RWPE2 (cell line): ENCODE results near the gene MINPP1.

Source experiments
- ATAC-seq: fragments of 200-7000 bp; cut with Tn5 transposase; 3 replicates; pipeline ENCODE4 v1.9.1; 2021; ENCODE audit warnings: low read depth
- DNase-seq: peaks from one replicate; pipeline ENCODE4 v3.0.0-alpha.2; 2020; ENCODE audit warnings: low spot score
- H3K27ac ChIP-seq: fragments of 450-650 bp; 2 replicates; pipeline ENCODE4 v1.5.1; 2017; ENCODE audit warnings: mild to moderate bottlenecking; ENCODE audit not compliant: poor library complexity, severe bottlenecking
- H3K27me3 ChIP-seq: fragments of 250-450 bp; sonication (Bioruptor Pico); 2 replicates; pipeline ENCODE4 v1.5.1; 2021; ENCODE audit warnings: mild to moderate bottlenecking, moderate library complexity; ENCODE audit not compliant: insufficient read depth, poor library complexity, severe bottlenecking
- H3K36me3 ChIP-seq: fragments of 250-450 bp; sonication (Bioruptor Pico); 2 replicates; pipeline ENCODE4 v1.5.1; 2020; ENCODE audit warnings: low read depth, mild to moderate bottlenecking, moderate library complexity
- H3K4me1 ChIP-seq: fragments of 250-450 bp; sonication (Bioruptor Pico); 2 replicates; pipeline ENCODE4 v1.5.1; 2021; ENCODE audit warnings: mild to moderate bottlenecking, moderate library complexity; ENCODE audit not compliant: insufficient read depth, poor library complexity, severe bottlenecking
- H3K4me3 ChIP-seq: fragments of 250-450 bp; sonication (Bioruptor Pico); 2 replicates; pipeline ENCODE4 v1.5.1; 2021; ENCODE audit warnings: mild to moderate bottlenecking, moderate library complexity; ENCODE audit not compliant: severe bottlenecking
- H3K9me3 ChIP-seq: fragments of 250-450 bp; sonication (Bioruptor Pico); 2 replicates; pipeline ENCODE4 v1.5.1; 2021; ENCODE audit warnings: mild to moderate bottlenecking, moderate library complexity; ENCODE audit not compliant: severe bottlenecking
- CTCF ChIP-seq: fragments of 450-650 bp; IDR thresholded peaks from one replicate; pipeline ENCODE4 v1.5.1; 2017; ENCODE audit warnings: mild to moderate bottlenecking, moderate library complexity; ENCODE audit not compliant: poor library complexity, severe bottlenecking

Gene MINPP1

GRCh38 chr10:87506956-87507355 is 2.3 kb downstream of the MINPP1 start:
- H3K4me3 ChIP-seq: no peak overlapping the region
- no peaks in the 10 kb centered on the region for H3K27me3 ChIP-seq
- DNase-seq (no peak), ATAC-seq (no peak)
- no peaks in the 10 kb centered on the region for H3K9me3 ChIP-seq
- H3K27ac ChIP-seq: no peak overlapping the region
- H3K36me3 ChIP-seq: peaks cover 36% of the 10 kb centered on the region
- TF ChIP-seq CTCF: no peak
- peaks cover 15% of the 10 kb centered on the region for H3K4me1 ChIP-seq

GRCh38 chr10:87507879-87508483 is 3.3 kb downstream of the MINPP1 start:
- DNase-seq (no peak), ATAC-seq (no peak)
- Histone ChIP-seq H3K36me3 (peaks cover 43% of the 10 kb centered on the region), H3K27ac (no peak overlapping the region), H3K4me1 (peaks cover 15% of the 10 kb centered on the region), H3K4me3 (no peak overlapping the region), H3K9me3 (no peaks in the 10 kb centered on the region), H3K27me3 (no peaks in the 10 kb centered on the region)
- TF ChIP-seq CTCF: no peak

- Histone ChIP-seq H3K36me3 (peaks cover 52% of the 10 kb centered on the region), H3K9me3 (no peaks in the 10 kb centered on the region), H3K27ac (no peak overlapping the region), H3K27me3 (no peaks in the 10 kb centered on the region), H3K4me1 (peaks cover 12% of the 10 kb centered on the region), H3K4me3 (no peak overlapping the region)
- TF ChIP-seq CTCF: no peak
- DNase-seq (no peak), ATAC-seq (no peak)
Measured at GRCh38 chr10:87508837-87509236, 4.1 kb downstream of the MINPP1 start.

DNA sequence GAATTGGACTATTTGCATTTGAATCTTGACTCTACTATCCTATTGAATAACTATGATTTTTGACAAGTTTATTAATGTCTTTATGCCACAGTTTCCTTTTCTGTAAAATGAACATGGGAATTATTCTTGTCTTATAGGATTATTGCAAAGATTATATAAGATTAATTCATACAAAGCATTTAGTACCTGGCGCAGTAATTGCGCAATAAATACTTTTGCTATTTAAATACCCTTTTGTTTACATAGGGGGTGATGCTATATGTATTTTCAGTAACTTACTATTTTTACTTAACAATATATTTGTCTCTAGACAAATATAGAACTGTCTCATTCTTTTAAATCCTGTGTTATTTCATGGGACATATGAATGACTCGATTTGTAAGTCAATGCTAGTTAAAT is 5.3 kb downstream of the MINPP1 start:
- no peaks in the 10 kb centered on the region for H3K9me3 ChIP-seq
- no peak for ATAC-seq
- H3K36me3 ChIP-seq: peaks cover 64% of the 10 kb centered on the region
- H3K27ac ChIP-seq: no peak overlapping the region
- H3K4me1 ChIP-seq: peaks cover 10% of the 10 kb centered on the region
- TF ChIP-seq CTCF: no peak
- H3K27me3 ChIP-seq: no peaks in the 10 kb centered on the region
- DNase-seq: no peak
- H3K4me3 ChIP-seq: no peak overlapping the region

- no peak for ATAC-seq
- peaks cover 69% of the 10 kb centered on the region for H3K36me3 ChIP-seq
Measured at GRCh38 chr10:87511526-87511925, 6.8 kb downstream of the MINPP1 start.

More at GRCh38 chr10:87511526-87511925, 6.8 kb downstream of the MINPP1 start:
- no peak overlapping the region for H3K27ac ChIP-seq
- H3K9me3 ChIP-seq: no peaks in the 10 kb centered on the region
- no peaks in the 10 kb centered on the region for H3K27me3 ChIP-seq
- no peak for DNase-seq
- TF ChIP-seq CTCF: no peak
- H3K4me1 ChIP-seq: peaks cover 5% of the 10 kb centered on the region
- no peak overlapping the region for H3K4me3 ChIP-seq
